ENCODE data around the gene ZNF398. TPM values are rescaled to one million over a fixed set of nuclear protein-coding genes. Genes with fewer than 3 reads are reported as not detected.

Gene ZNF398
- total RNA-seq, 2 donors from 2014 or later = 15.0 to 18.9 TPM

- ATAC-seq (replicated peaks in 1 of 2) = no peak
- Mint-ChIP-seq H3K4me1 (ENCODE audit: low read depth) (peaks cover 10% of the 10 kb centered on the region), H3K9me3 (no peaks in the 10 kb centered on the region), H3K4me3 (no peak overlapping the region), H3K27me3 (ENCODE audit: low read depth) (peaks cover 14% of the 10 kb centered on the region), H3K27ac (no peak overlapping the region), H3K36me3 (ENCODE audit: insufficient read depth in 2 of 2) (peaks cover 0 to 6% of the 10 kb centered on the region in 2 donors)
- DNase-seq = no peak
These were observed 81.7 kb downstream of the ZNF398 start for GRCh38 chr7:149228831-149229471.

- H3K36me3 Mint-ChIP-seq (ENCODE audit: insufficient read depth in 2 of 2) = peaks cover 0 to 6% of the 10 kb centered on the region in 2 donors
- no peak for ATAC-seq (replicated peaks in 1 of 2)
- no peak overlapping the region for H3K4me3 Mint-ChIP-seq
- no peak for DNase-seq
- H3K9me3 Mint-ChIP-seq = no peaks in the 10 kb centered on the region
- H3K27ac Mint-ChIP-seq = peak overlapping the region; percentile 15
- H3K4me1 Mint-ChIP-seq (ENCODE audit: low read depth) = peaks cover 10% of the 10 kb centered on the region
- H3K27me3 Mint-ChIP-seq (ENCODE audit: low read depth) = peaks cover 17% of the 10 kb centered on the region
These were observed 82.3 kb downstream of the ZNF398 start for GRCh38 chr7:149229526-149229925.

GRCh38 chr7:149232362-149232761 is 85.1 kb downstream of the ZNF398 start:
- no peaks in the 10 kb centered on the region for H3K9me3 Mint-ChIP-seq
- DNase-seq (no peak), ATAC-seq (replicated peaks in 1 of 2) (no peak)
- no peak overlapping the region for H3K4me3 Mint-ChIP-seq
- H3K27ac Mint-ChIP-seq = peak overlapping the region; percentile 58
- peaks cover 17% of the 10 kb centered on the region for H3K4me1 Mint-ChIP-seq (ENCODE audit: low read depth)
- H3K36me3 Mint-ChIP-seq (ENCODE audit: insufficient read depth in 2 of 2) = no peaks in the 10 kb centered on the region
- H3K27me3 Mint-ChIP-seq (ENCODE audit: low read depth) = peaks cover 24% of the 10 kb centered on the region

Other genes with a start within 250 kb of the ZNF398 start
- gene PDIA4, start 118.9 kb upstream of the ZNF398 start, total RNA-seq = 10 to 100 TPM; 63.1 to 84.8 TPM
- 1 to 10 TPM; 5.6 to 7.3 TPM for gene ZNF786, start 56.7 kb upstream of the ZNF398 start, total RNA-seq
- 1 to 10 TPM; 2.8 to 3.6 TPM for gene ZNF425, start 21.1 kb upstream of the ZNF398 start, total RNA-seq
- 100 to 1,000 TPM in 1 of 2 donors, 10 to 100 TPM in 1; 59.5 to 161 TPM for gene ZNF282, start 48.1 kb downstream of the ZNF398 start, total RNA-seq
- gene ZNF212, start 92.2 kb downstream of the ZNF398 start, total RNA-seq = 10 to 100 TPM; 18.7 to 28.0 TPM
- gene ZNF783, start 114.7 kb downstream of the ZNF398 start, total RNA-seq = 10 to 100 TPM; 28.4 to 32.4 TPM

Measured in activated T-cell treated with anti-CD3 and anti-CD28 coated beads, Interleukin-2, amount 50 U/mL, for 72 hours (primary cell).